ENCODE data around the gene RBM38. TPM values are rescaled to one million over a fixed set of nuclear protein-coding genes. Genes with fewer than 3 reads are reported as not detected.

The RBM38 gene
- total RNA-seq, 1 donor from 2014 or later: 26.6 TPM

DNA sequence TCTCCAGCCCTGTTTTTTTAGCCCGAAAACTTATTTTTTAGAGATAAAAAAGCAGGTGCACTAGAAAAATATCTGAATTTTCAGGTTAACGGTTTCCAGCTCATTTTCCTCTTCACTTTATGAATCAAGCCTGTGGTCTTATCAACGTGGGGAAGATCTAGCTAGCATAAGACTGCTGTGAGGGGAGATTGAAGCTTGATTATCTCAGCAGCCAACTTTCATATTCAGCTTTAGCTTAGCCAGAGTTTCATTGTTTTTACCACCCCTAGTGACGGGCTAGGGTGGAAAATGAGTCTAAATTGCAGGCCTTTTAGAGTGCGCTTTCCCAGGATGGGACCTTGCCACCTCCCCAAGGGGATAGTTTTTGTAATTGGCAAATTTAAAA, 11.9 kb upstream of the RBM38 start:
- no peak overlapping the region for H3K27ac ChIP-seq
- no peaks in the 10 kb centered on the region for H3K27me3 ChIP-seq
- Mint-ChIP-seq H3K36me3 (peaks cover 16% of the 10 kb centered on the region), H3K27ac (no peak overlapping the region), H3K4me1 (peaks cover 2% of the 10 kb centered on the region), H3K27me3 (ENCODE audit: insufficient read depth, low read depth) (peaks cover 3% of the 10 kb centered on the region), H3K4me3 (no peak overlapping the region), H3K9me3 (no peaks in the 10 kb centered on the region)
- H3K9me3 ChIP-seq (ENCODE audit: low read depth): no peaks in the 10 kb centered on the region
- no peaks in the 10 kb centered on the region for H3K36me3 ChIP-seq
- H2AFZ ChIP-seq (replicated peaks): no peak overlapping the region
- H3K4me3 ChIP-seq: no peak overlapping the region
- H3K9ac ChIP-seq: no peak overlapping the region
- H4K20me1 ChIP-seq (ENCODE audit: low read depth): peaks cover 9% of the 10 kb centered on the region
- peaks cover 6% of the 10 kb centered on the region for H3K4me1 ChIP-seq
- no peak overlapping the region for H3K4me2 ChIP-seq
- TF ChIP-seq EZH2 (IDR thresholded peaks at IDR 0.05): no peak
- peaks cover 14% of the 10 kb centered on the region for H3F3A ChIP-seq (ENCODE audit: low read depth)
- no peak for DNase-seq (ENCODE audit: low spot score)
- H3K79me2 ChIP-seq (ENCODE audit: low read depth): no peaks in the 10 kb centered on the region

DNA sequence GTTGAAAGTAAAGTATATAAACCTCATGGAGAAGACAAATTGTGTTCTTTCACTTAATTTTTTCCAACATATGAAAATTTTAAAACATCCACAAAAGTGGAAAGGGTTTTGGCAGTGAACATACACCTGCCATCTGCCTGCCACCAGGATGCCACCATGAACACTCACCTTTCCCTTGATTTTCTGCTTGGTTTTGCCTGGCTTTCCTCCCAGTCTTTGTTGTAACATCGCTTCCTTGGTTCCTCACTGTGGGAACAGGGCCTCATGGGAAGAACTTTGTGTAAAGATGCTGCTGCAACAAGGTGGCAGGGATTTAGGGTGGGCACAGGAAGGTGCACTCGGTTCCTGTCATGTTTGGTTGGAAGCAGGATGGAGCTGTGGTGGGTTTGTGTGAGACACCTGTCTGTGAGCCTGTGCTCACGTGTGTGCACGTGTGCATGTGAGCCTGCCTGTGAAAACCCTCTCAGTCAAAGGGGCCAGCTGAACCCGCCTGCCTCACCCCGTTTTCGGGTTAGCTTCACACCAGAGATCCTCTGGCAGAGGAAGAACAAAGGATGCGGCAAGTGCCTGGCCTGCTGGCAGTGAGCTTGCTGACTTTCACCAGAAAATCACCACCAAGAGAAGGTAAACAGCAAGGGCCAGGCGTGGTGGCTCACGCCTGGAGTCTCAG, 11.0 kb upstream of the RBM38 start:
- Mint-ChIP-seq H3K27ac (no peak overlapping the region), H3K27me3 (ENCODE audit: insufficient read depth, low read depth) (peaks cover 3% of the 10 kb centered on the region), H3K4me1 (peaks cover 2% of the 10 kb centered on the region), H3K9me3 (no peaks in the 10 kb centered on the region), H3K36me3 (peaks cover 13% of the 10 kb centered on the region), H3K4me3 (no peak overlapping the region)
- Histone ChIP-seq H3K9ac (no peak overlapping the region), H4K20me1 (ENCODE audit: low read depth) (peaks cover 9% of the 10 kb centered on the region), H3K36me3 (no peaks in the 10 kb centered on the region), H2AFZ (replicated peaks) (no peak overlapping the region), H3K27me3 (no peaks in the 10 kb centered on the region), H3K27ac (no peak overlapping the region), H3K79me2 (ENCODE audit: low read depth) (no peaks in the 10 kb centered on the region), H3F3A (ENCODE audit: low read depth) (peaks cover 14% of the 10 kb centered on the region), H3K4me3 (no peak overlapping the region), H3K4me1 (peaks cover 6% of the 10 kb centered on the region), H3K4me2 (no peak overlapping the region), H3K9me3 (ENCODE audit: low read depth) (no peaks in the 10 kb centered on the region)
- no peak for TF ChIP-seq EZH2 (IDR thresholded peaks at IDR 0.05)
- no peak for TF ChIP-seq EZH2phosphoT487 (IDR thresholded peaks at IDR 0.05)
- TF ChIP-seq, protein P1, sequence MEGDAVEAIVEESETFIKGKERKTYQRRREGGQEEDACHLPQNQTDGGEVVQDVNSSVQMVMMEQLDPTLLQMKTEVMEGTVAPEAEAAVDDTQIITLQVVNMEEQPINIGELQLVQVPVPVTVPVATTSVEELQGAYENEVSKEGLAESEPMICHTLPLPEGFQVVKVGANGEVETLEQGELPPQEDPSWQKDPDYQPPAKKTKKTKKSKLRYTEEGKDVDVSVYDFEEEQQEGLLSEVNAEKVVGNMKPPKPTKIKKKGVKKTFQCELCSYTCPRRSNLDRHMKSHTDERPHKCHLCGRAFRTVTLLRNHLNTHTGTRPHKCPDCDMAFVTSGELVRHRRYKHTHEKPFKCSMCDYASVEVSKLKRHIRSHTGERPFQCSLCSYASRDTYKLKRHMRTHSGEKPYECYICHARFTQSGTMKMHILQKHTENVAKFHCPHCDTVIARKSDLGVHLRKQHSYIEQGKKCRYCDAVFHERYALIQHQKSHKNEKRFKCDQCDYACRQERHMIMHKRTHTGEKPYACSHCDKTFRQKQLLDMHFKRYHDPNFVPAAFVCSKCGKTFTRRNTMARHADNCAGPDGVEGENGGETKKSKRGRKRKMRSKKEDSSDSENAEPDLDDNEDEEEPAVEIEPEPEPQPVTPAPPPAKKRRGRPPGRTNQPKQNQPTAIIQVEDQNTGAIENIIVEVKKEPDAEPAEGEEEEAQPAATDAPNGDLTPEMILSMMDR (IDR thresholded peaks at IDR 0.05): no peak
- DNase-seq (ENCODE audit: low spot score): no peak

DNA sequence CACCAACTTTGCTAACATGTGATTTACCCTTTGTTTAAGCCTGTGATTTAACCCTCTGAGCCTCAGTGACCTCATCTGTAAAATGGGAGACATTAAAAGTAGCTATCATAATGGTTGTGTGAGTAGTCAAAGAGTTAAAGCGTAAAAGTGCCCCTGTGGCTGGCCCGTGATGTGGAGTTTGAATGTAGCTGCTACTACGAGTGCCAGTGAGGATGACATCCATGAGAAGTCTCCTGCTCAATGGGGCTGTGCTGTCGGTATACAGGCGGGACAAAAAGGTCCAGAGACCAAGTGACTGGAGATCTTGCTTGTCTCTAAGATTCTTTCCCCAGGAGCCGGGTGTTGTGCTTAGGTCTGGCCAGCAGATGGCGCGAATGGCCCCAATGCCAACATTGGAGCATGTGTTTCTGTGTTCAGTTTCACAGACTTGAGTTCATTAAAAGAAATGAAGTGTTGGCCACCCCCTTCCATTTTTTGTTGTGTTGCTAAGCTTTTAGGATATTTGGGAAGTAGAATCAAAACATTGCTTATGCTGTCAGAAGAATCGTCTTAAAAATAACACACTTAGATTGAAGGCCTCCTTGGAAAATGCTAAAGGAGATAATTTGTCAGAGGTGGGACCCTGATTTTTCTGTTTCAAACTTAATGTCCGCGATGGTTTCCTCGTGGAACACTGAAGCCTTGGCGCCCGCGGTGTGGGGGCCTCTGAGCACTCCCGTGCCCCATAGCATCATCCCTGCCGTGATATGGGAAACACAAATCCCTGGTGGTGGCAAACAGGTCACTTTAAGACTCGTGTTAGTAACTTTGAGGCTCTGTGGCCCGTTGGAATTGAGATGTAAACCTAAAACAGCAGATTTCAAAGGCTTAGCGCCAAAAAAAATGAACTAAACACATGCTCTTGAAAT, 9.3 kb upstream of the RBM38 start:
- no peaks in the 10 kb centered on the region for H3K9me3 ChIP-seq (ENCODE audit: low read depth)
- Mint-ChIP-seq H3K9me3 (no peaks in the 10 kb centered on the region), H3K36me3 (no peaks in the 10 kb centered on the region), H3K4me3 (no peak overlapping the region), H3K4me1 (peaks cover 2% of the 10 kb centered on the region), H3K27me3 (ENCODE audit: insufficient read depth, low read depth) (peaks cover 3% of the 10 kb centered on the region), H3K27ac (no peak overlapping the region)
- H3K4me3 ChIP-seq: no peak overlapping the region
- H3K79me2 ChIP-seq (ENCODE audit: low read depth): no peaks in the 10 kb centered on the region
- no peak overlapping the region for H3K9ac ChIP-seq
- H3K4me2 ChIP-seq: no peak overlapping the region
- peak; percentile 79 for DNase-seq (ENCODE audit: low spot score)
- no peaks in the 10 kb centered on the region for H3K27me3 ChIP-seq
- peaks cover 6% of the 10 kb centered on the region for H3K4me1 ChIP-seq
- TF ChIP-seq EZH2 (IDR thresholded peaks at IDR 0.05): no peak
- TF ChIP-seq, protein P1 (IDR thresholded peaks at IDR 0.05): peak; percentile 95
- TF ChIP-seq EZH2phosphoT487 (IDR thresholded peaks at IDR 0.05): no peak
- H2AFZ ChIP-seq (replicated peaks): no peak overlapping the region
- no peak overlapping the region for H3K27ac ChIP-seq
- H3F3A ChIP-seq (ENCODE audit: low read depth): peaks cover 14% of the 10 kb centered on the region
- H3K36me3 ChIP-seq: no peaks in the 10 kb centered on the region
- H4K20me1 ChIP-seq (ENCODE audit: low read depth): no peaks in the 10 kb centered on the region

All from neural progenitor cell (in vitro differentiated cells).